Measurements from ENCODE around the gene ZNHIT1.
"Not testable (repeated sequence)": the region's sequence is repeated elsewhere in the genome, so short reads cannot be mapped to it uniquely, and the experiment has no call there.

ZNHIT1 gene

DNA sequence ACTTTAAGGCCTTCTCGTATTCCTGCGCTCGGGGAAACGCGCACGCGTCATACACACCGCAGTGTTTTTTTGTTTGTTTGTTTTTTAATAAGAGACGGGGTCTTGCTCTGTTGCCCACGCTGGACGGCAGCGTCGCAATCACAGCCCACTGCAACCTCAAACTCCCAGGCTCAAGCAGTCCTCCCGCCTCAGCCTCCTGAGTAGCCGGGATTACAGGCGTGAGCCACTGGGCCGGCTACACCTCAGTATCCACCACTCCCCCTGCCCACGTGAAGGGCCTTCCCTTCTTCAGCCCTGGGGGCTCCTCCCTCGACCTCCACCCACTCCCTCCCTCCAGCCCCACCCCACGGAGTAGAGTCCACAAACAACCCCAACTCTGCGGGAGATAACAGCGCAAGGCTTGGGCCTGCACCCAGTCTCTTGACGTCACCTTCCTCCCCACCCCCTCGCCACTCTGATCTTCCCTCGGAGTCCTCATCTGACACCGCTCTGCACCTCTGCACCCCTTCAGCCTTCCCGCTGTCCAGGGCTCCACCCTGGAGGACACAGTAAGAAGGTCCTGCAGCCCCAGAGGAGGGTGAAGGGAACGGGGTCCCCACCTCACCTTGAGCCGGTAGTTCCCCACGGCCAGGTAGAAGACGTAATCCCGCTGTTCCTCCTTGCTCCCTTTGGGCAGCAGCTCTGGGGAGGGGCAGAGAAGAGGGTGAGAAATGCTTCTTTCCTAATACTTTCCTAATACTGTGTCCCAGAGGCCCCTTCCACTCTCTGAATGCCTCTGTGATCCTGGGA, 22.5 kb downstream of the ZNHIT1 start:
- Mint-ChIP-seq H3K4me1 (peaks cover 21% of the 10 kb centered on the region), H3K27me3 (no peaks in the 10 kb centered on the region), H3K27ac (no peak overlapping the region), H3K4me3 (no peak overlapping the region), H3K9me3 (no peaks in the 10 kb centered on the region), H3K36me3 (peaks cover 33% of the 10 kb centered on the region)
- ATAC-seq = no peak

DNA sequence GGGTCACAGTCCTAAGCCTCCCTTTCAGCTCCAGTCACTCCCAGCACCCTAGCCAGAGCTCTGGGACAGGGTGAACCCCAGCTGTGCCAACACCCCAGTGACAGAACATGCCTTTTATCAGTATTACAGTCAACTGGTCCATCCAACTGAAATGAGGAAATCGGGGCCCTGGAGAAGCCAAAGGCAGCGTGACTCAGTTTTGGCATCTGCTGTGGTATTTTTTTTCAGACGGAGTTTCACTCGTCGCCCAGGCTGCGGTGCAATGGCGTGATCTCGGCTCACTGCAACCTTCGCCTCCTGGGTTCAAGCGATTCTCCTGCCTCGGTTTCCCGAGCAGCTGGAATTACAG, 23.0 kb downstream of the ZNHIT1 start:
- no peak for ATAC-seq
- H3K4me1 Mint-ChIP-seq = peaks cover 26% of the 10 kb centered on the region

DNA sequence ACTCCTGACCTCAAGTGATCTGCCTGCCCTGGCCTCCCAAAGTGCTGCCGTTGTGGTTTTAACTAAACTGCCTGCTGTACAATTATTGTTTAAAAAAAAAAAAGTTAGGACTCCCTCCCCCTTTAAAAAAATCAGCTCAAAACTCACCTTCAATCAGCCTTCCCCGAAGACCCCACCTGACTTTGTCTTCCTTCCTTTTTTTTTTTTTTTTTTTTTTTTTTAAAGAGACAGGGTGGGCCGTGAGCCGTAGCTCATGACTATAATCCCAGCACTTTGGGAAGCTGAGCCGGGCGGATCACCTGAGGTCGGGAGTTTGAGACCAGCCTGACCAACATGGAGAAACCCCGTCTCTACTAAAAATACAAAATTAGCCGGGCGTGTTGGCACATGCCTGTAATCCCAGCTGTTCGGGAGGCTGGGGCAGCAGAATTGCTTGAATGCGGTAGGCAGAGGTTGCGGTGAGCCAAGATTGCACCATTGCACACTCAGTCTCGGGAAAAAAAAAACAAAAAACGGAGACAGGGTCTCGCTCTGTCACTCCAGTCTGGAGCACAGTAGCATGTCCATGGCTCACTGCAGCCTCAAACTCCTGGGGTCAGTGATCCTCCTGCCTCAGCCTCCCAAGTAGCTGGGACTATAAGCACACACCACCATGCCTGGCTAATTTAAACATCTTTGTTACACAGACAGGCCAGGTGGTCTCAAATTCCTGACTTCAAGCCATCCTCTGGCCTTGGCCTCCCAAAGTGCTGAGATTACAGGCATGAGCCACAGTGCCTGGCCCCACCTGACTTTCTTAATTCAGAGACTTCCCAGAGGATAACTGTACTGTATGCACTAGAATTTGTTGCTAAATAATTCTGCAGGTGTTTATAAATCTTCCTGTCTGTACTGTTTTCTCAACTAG, 23.7 kb downstream of the ZNHIT1 start:
- H3K27me3 Mint-ChIP-seq = no peaks in the 10 kb centered on the region
- H3K9me3 Mint-ChIP-seq = no peaks in the 10 kb centered on the region
- H3K4me1 Mint-ChIP-seq = peaks cover 27% of the 10 kb centered on the region
- no peak overlapping the region for H3K4me3 Mint-ChIP-seq
- no peak for ATAC-seq
- H3K27ac Mint-ChIP-seq = no peak overlapping the region
- peaks cover 37% of the 10 kb centered on the region for H3K36me3 Mint-ChIP-seq

More for the DNA sequence above, 23.0 kb downstream of the ZNHIT1 start:
- no peak overlapping the region for H3K27ac Mint-ChIP-seq
- H3K27me3 Mint-ChIP-seq = no peaks in the 10 kb centered on the region
- no peak overlapping the region for H3K4me3 Mint-ChIP-seq
- no peaks in the 10 kb centered on the region for H3K9me3 Mint-ChIP-seq
- H3K36me3 Mint-ChIP-seq = peaks cover 37% of the 10 kb centered on the region

DNA sequence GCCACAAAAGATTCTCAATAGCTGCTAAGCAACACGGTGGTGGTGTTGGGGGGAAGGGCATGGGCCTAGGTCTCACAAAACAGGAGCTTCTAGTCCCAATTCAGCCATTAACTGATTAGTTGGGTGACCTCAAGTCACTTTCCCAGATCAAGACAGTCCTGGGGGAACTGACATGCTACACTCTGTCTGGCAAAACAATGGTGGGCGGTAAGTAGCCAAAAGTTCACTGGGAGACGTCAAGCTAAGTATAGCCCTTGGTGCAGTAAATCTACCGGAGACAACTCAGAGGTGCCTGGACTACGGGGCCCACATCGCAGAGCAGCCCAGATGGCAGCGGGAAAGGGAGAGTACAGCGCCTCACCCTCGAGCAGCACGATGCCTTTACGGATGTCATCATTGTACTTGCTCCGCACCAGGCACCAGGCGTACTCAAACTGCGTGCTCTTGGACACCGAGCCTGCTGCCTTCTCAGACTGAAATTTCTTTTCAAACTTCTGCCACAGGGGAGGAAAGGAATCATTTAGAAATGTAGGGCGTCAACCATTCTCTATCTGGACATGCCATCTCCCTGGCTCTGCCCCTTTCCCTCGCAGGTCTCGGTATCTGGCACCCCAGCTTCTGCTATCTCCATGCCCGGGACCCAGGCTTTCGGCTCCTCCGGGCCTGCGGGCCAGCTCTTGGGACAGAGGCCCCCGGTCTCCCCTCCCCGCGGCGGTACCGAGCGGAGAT, 25.8 kb downstream of the ZNHIT1 start:
- Mint-ChIP-seq H3K9me3 (no peaks in the 10 kb centered on the region), H3K27me3 (no peaks in the 10 kb centered on the region), H3K4me1 (peaks cover 38% of the 10 kb centered on the region), H3K36me3 (peaks cover 36% of the 10 kb centered on the region), H3K27ac (peak overlapping the region; percentile 91), H3K4me3 (peak overlapping the region; percentile 98)
- no peak for ATAC-seq

DNA sequence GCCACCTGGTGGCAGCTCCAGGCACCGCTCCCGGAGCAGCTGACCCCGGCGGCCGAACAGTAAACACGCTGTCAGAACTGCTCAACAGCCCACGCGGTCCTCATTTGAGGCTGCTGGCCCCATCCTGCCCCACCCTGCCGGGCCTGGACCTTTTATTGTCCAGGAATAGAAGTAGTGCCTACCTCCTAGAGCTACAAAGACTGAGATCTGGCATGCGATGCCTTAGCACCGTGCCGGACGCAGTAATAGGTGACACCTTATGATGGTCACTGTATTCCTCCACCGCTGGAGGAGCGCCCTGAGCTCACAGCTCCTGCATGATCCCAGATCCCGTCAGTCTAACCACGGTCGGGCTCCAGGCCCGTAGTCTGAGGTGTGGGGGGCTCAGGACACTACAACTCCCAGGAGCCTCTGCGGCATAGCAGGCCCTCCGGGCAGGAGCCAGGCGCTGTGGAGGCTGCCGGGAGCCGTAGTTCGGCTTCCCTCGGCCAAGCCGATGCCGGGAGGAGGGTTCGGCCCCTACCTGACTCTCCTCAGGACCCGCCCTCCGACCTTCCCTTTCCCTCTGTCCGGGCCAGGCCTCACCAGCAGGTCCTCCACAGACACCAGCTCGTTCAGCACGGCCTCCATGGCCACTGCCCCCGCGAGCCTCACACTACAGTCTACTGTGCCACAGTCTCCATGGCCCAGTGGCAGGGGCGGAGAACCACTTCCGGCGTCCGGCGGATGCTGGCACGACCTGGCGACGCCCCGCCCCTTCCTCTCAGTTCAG, 26.6 kb downstream of the ZNHIT1 start, which contains the start of gene FIS1:
TSS of gene FIS1 (minus strand) at position 707 of the 772 bp plus-strand sequence. CDS start at position 630, 77 bp downstream.
- ATAC-seq = peak; percentile 99
- Mint-ChIP-seq H3K27ac (peak within 1 kb of the TSS; percentile 91), H3K9me3 (no peaks in the 10 kb centered on the region), H3K4me3 (peak within 1 kb of the TSS; percentile 98), H3K4me1 (peaks cover 38% of the 10 kb centered on the region), H3K36me3 (peaks cover 33% of the 10 kb centered on the region), H3K27me3 (no peaks in the 10 kb centered on the region)

DNA sequence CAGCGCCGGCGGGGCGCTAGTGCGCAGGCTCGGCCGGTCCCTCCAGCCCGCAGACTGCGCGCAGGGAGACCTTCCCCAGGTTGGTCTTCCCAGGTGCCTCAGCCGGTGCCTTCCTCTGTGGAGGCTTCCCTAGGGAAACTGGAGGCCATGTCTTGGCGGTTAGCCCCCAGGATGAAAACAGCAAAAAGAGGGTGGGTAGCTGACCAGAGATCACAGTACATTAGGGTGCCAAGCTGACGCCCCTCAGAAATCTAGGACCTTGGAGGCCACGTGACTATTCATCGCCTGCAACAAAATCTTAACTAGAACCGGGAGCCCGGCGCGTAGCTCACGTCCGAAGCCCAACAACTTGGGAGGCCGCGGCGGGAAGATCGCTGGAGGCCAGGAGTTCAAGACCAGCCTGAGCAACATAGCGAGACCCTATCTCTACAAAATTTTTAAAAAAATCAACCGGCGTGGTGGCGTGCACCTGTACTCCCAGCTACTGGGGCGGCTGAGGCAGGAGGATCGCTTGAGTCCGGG, 27.2 kb downstream of the ZNHIT1 start:
- Mint-ChIP-seq H3K27me3 (no peaks in the 10 kb centered on the region), H3K36me3 (peaks cover 37% of the 10 kb centered on the region), H3K4me3 (peak overlapping the region; percentile 98), H3K9me3 (no peaks in the 10 kb centered on the region), H3K27ac (peak overlapping the region; percentile 91), H3K4me1 (peaks cover 44% of the 10 kb centered on the region)
- ATAC-seq = no peak

DNA sequence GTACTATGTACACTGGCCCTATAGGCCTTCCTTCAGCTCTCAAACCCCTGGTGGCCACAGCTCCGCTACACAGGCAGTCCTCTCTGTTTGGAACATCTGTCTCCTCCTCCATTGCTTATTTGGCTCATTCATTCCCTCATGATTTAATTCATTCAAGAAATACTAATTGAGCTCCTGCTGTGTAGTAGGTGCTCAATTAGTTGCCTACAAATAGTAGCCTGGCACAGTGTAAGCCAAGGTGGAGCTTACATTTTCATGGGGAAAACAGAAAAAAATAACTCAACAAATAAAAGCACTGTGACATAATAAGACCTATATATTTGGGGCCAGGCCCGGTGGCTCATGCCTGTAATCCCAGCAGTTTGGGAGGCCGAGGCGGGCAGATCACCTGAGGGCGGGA, 30.3 kb downstream of the ZNHIT1 start:
- no peaks in the 10 kb centered on the region for H3K27me3 Mint-ChIP-seq
- no peaks in the 10 kb centered on the region for H3K9me3 Mint-ChIP-seq
- H3K36me3 Mint-ChIP-seq = peaks cover 41% of the 10 kb centered on the region
- peaks cover 55% of the 10 kb centered on the region for H3K4me1 Mint-ChIP-seq
- no peak for ATAC-seq
- no peak overlapping the region for H3K27ac Mint-ChIP-seq
- no peak overlapping the region for H3K4me3 Mint-ChIP-seq

DNA sequence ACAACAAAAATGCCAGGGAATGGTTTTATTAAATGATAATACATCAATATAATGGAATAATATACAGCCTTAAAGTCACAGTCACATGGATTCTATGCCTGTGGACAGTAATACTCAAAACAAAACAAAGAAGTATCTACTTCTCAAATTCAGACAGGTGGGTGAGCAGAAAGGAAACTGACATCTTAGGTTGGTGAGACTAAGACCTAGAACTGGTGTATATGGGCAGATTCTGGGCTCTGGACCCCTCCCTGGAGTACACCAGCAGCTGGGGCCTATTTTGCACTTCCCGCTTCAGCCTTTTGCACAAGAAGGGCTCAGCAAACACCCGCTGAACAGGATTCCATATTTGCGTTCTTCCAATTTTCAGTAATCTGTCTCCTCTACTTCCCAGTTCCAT, 32.4 kb downstream of the ZNHIT1 start:
- Mint-ChIP-seq H3K36me3 (peaks cover 34% of the 10 kb centered on the region), H3K4me3 (peak overlapping the region; percentile 93), H3K27me3 (peaks cover 10% of the 10 kb centered on the region), H3K27ac (peak overlapping the region; percentile 98), H3K9me3 (no peaks in the 10 kb centered on the region), H3K4me1 (peaks cover 40% of the 10 kb centered on the region)
- peak; percentile 71 for ATAC-seq

DNA sequence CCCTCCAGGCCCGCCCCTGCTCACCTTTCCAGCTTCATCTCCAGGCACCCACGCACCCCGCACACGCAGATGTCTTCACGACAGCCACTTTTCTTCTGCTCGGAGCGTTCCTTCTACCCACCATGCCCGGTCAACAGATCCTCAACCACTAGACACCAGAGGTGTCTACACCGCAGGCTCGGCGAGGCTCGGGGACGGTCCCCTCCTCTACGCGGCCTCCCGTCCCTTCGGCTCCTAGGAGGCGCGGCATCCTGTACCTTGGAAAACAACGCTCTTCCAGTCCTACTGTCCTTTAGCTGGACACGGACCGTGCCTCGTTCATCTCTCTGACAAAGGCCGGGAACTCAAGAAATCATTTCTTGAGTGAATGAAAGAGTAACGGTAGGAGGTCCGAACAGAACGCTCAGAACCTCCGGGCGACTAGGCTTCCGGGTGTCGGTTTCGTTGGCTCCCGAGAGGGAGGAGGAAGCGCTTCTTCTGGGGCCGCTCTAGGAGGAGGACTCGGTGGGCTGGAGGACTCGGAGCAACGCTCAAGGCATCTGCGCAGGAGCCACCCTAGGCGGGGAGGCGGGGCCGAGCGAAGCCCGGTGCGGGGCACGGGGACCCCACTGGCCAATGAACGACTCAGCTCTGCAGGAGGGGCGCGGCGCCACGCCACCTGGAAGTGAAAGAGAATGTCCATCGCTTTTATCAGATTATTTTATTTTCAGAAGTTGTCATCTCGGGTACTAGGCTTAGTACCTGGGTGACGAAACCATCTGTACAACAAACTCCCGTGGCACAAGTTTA, 34.1 kb downstream of the ZNHIT1 start:
- H3K4me1 Mint-ChIP-seq = peaks cover 33% of the 10 kb centered on the region
- no peaks in the 10 kb centered on the region for H3K9me3 Mint-ChIP-seq
- peaks cover 29% of the 10 kb centered on the region for H3K36me3 Mint-ChIP-seq
- ATAC-seq = peak; percentile 100
- H3K4me3 Mint-ChIP-seq = peak overlapping the region; percentile 93
- peaks cover 10% of the 10 kb centered on the region for H3K27me3 Mint-ChIP-seq
- H3K27ac Mint-ChIP-seq = peak overlapping the region; percentile 98

DNA sequence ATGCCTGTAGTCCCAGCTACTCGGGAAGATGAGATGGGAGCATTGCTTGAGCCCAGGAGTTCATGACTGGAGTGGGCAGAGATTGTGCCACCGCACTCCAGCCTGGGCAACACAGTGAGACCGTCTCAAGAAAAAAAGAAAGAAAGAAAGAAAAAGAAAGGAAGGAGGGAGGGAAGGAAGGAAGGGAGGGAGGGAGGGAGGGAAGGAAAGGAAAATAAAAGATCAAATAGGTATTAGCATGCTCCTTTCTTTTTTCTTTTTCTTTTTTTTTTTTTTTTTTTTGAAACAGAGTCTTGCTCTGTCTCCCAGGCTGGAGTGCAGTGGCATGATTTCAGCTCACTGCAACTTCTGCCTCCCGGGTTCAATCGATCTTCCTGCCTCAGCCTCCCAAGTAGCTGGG, 35.2 kb downstream of the ZNHIT1 start:
- peaks cover 20% of the 10 kb centered on the region for H3K36me3 Mint-ChIP-seq
- not testable (repeated sequence) for H3K9me3 Mint-ChIP-seq, H3K4me3 Mint-ChIP-seq, ATAC-seq, H3K27ac Mint-ChIP-seq
- H3K4me1 Mint-ChIP-seq = peaks cover 23% of the 10 kb centered on the region
- H3K27me3 Mint-ChIP-seq = peaks cover 10% of the 10 kb centered on the region

DNA sequence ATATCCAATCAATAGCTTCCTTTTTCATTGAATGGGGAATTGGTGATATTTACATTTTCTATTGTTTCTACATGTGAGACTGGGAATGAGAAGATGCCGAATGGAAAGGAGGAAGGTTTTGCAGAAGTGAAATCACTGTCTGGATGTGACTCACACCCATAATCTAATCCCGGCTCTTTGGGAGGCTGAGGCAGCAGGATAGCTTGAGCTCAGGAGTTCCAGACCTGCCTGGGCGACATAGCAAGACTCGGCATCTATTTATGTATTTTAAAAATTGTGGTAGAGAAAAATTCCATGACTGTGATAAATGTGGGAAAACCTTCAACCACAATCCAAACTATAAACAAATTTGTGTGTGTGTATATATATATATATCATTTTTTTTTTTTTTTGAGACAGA, 37.8 kb downstream of the ZNHIT1 start:
- H3K36me3 Mint-ChIP-seq = peaks cover 7% of the 10 kb centered on the region
- peaks cover 10% of the 10 kb centered on the region for H3K4me1 Mint-ChIP-seq
- no peaks in the 10 kb centered on the region for H3K9me3 Mint-ChIP-seq

DNA sequence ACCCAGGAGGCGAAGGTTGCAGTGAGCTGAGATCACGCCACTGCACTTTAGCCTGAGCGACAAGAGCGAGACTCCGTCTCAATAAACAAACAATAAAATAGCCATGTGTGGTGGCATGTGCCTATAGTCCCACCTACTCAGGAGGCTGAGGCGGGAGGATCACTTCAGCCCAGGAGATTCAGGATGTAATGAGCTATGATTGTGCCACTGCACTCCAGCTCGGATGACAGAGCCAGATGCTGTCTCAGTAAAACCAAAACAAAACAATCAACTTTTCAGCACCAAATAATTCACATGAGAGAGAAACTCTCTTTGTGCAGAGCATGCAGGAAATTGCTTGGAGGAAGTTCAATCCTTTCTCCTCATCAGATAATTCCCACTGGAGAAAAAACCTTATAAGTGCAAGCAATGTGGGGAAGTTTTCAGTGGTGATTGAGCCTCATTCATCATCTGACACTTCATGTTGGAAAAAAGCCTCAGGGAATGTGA, 40.3 kb downstream of the ZNHIT1 start:
- H3K4me1 Mint-ChIP-seq = no peaks in the 10 kb centered on the region
- H3K36me3 Mint-ChIP-seq = no peaks in the 10 kb centered on the region
- H3K9me3 Mint-ChIP-seq = no peaks in the 10 kb centered on the region
- H3K27ac Mint-ChIP-seq = no peak overlapping the region
- no peak overlapping the region for H3K4me3 Mint-ChIP-seq
- no peak for ATAC-seq
- peaks cover 10% of the 10 kb centered on the region for H3K27me3 Mint-ChIP-seq

More for the DNA sequence above, 37.8 kb downstream of the ZNHIT1 start:
- ATAC-seq = no peak
- Mint-ChIP-seq H3K27me3 (peaks cover 10% of the 10 kb centered on the region), H3K27ac (no peak overlapping the region), H3K4me3 (no peak overlapping the region)

DNA sequence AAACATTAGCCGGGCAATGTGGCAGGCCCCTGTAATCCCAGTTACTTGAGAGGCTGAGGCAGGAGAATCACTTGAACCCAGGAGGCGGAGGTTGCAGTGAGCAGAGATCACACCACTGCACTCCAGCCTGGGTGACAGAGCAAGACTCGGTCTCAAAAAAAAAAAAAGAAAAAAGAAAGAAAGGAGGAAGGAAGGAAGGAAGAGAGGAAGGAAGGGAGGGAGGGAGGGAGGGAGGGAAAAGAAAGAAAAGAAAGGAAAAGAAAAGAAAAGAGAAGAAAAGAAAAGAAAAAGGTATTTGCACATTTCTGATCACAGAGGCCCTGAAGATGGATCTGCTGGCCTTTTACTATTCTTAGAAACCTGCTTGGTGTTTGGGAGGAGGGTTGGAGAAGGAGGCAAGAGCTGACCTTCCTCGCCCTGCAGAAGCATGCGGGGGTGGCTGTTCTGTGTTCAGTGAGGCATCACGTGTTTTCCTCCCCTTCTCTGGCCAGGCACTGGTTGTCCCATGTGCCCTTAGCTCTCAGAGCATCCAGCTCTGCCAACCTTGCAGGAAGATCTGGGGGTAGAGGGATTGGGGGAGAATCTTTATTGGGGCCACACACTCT, 46.2 kb downstream of the ZNHIT1 start:
- not testable (repeated sequence) for ATAC-seq, H3K4me1 Mint-ChIP-seq, H3K36me3 Mint-ChIP-seq, H3K9me3 Mint-ChIP-seq, H3K4me3 Mint-ChIP-seq, H3K27ac Mint-ChIP-seq
- H3K27me3 Mint-ChIP-seq = peaks cover 20% of the 10 kb centered on the region
